ENCODE measurements around the gene PFKFB1.

The PFKFB1 gene

DNA sequence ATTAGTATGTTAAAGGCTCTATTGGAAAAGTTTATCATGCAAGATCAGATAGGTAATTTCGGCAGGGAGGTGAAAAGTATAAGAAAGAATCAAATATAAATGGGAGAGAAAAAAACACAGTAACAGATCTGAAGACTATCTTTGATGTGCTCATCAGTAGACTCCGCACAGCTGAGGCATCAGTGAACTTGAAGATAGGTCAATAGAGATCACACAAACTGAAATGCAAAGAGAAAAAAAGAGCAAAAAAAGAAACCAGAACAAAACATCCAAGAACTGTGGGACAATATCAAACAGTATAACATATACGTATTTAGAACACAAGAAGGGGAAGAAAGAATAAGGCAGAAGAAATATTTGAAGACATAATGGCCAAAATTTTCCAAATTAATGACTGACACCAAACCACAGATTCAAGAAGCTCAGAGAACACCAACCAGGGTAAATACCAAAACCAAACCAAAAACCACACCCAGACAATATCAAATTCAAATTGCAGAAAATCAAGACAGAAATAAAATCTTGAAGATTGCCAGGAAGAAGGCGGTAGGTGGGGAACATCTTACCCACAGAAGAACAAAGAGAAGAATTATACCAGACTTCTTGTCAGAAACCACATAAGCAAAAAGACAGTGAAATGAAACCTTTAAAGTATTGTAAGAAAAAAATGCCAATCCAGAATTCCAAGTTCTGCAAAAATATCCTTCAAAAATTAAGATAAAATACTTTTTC lies 29.1 kb downstream of the PFKFB1 start:
- no peak for DNase-seq (ENCODE audit: low spot score)
- Histone ChIP-seq H3K27ac (no peak overlapping the region), H3K4me3 (no peak overlapping the region)
- TF ChIP-seq CTCF (IDR thresholded peaks at IDR 0.05): no peak

GRCh38 chrX:54961750-54962149 lies 32.2 kb downstream of the PFKFB1 start:
- H3K27ac ChIP-seq: no peak overlapping the region
- no peak for TF ChIP-seq CTCF (IDR thresholded peaks at IDR 0.05)
- DNase-seq (ENCODE audit: low spot score): no peak
- no peak overlapping the region for H3K4me3 ChIP-seq

- no peak for DNase-seq (ENCODE audit: low spot score)
These were observed 43.1 kb downstream of the PFKFB1 start for GRCh38 chrX:54950730-54951375.

GRCh38 chrX:54945224-54945623 lies 48.8 kb downstream of the PFKFB1 start:
- Histone ChIP-seq H3K27ac (no peak overlapping the region), H3K4me3 (no peak overlapping the region)
- DNase-seq (ENCODE audit: low spot score): no peak
- no peak for TF ChIP-seq CTCF (IDR thresholded peaks at IDR 0.05)

More at GRCh38 chrX:54950730-54951375, 43.1 kb downstream of the PFKFB1 start:
- no peak overlapping the region for H3K27ac ChIP-seq
- no peak for TF ChIP-seq CTCF (IDR thresholded peaks at IDR 0.05)
- no peak overlapping the region for H3K4me3 ChIP-seq

DNA sequence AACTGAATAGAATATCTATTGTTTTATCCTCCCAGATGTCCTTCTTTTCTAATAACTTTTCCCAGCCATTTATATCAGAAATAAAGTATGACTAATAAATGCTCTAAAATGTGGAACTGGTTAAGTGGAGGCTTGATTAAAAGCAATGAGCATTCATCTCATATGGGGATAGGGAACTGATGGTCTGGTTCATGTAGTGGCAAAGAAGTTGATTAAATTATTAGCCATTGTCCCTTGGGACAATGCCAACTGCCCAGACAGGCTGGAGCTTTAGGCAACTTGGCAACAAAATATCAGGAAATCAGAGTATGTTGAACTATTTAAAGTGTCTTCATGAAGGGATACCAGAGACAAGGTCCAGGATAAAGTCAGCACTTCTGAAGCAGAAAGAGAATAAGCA lies 49.2 kb downstream of the PFKFB1 start:
- Histone ChIP-seq H3K4me3 (no peak overlapping the region), H3K27ac (no peak overlapping the region)
- DNase-seq (ENCODE audit: low spot score): no peak
- no peak for TF ChIP-seq CTCF (IDR thresholded peaks at IDR 0.05)

GRCh38 chrX:54937416-54937815 lies 56.6 kb downstream of the PFKFB1 start:
- TF ChIP-seq CTCF (IDR thresholded peaks at IDR 0.05): no peak
- DNase-seq (ENCODE audit: low spot score): no peak
- H3K27ac ChIP-seq: no peak overlapping the region

DNA sequence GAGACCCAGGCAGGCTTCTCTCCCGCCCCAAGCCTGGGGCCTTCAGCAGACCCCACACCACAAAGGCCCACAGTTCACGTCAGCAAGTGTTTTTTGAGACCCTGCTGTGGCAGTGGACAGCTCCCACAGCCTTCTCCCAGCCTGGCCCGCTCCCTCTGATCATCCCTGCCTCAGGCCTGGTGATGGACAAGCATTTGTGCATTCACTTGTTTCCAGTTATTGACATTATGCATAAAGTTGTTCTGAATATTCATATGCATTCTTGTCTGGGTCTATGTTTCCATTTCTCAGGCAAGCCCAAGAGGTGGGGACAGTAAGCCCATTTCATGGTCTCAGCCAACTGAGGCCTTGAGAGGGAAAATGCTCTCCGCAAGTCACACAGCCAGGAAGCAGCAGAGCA lies 58.7 kb downstream of the PFKFB1 start:
- no peak for DNase-seq (ENCODE audit: low spot score)
- no peak overlapping the region for H3K27ac ChIP-seq
- H3K4me3 ChIP-seq: no peak overlapping the region
- no peak for TF ChIP-seq CTCF (IDR thresholded peaks at IDR 0.05)

More at GRCh38 chrX:54937416-54937815, 56.6 kb downstream of the PFKFB1 start:
- no peak overlapping the region for H3K4me3 ChIP-seq

Measured in coronary artery (tissue), 2 donors.